Stimulated activated CD4-positive, alpha-beta T cell treated with anti-CD3 and anti-CD28 coated beads, TNF-alpha, amount 100 ng/mL, for 24 hours (primary cell): ENCODE results near the gene MOGAT1.
"Not testable (repeated sequence)": the region's sequence is repeated elsewhere in the genome, so short reads cannot be mapped to it uniquely, and the experiment has no call there.

Source experiments
- DNase-seq, 3 experiments: peaks; one replicate each; pipeline ENCODE4 v3.0.0-alpha.2; 2020; ENCODE audit warnings: low read depth in 3 of 3

Gene MOGAT1

DNA sequence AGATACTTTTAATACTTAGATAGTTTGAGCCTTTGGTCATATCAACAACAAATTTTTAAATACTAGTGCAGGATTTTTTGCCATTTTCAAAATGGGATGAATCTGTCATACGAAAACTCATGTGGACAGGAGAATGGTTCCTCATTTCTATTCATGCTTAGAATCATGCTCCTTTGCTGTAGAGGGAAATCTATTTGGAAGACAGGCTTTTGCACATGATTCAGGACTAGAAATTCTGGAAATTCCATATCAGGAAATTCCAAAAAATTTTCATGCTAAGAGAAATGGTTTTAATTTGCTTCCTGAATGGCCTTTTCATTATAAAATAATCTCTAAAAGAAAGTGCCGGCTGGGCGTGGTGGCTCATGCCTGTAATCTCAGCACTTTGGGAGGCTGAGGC, 39.3 kb downstream of the MOGAT1 start:
- DNase-seq: no peak

DNA sequence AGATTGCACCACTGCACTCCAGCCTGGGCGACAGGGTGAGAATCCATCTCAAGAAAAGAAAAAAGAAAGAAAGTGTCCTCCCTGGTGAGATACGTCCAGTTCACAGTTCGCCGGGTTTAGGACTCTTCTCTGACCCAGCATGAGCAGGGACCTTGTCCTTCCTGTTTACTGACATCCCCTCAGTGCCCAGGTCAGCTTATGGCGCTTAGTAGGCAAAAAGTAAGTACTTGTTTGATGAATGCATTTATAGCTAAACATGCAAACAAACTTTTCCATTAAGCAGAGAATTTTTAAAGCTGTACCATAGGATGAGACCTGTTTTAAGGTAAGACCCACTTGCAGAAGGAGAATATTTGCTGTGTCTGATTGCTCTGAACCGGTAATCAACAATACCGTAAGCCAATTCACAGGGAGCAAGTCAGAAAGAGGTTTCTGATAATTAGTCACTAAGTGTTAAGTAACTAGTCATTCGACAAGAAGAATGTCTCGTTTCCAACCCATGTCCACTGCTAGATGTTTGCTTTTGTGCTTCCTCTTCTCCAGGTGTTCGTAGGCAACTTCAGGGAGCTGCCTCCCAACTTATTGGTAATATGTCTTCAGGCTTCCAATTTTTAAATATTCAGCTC, 40.0 kb downstream of the MOGAT1 start:
- no peak for DNase-seq

DNA sequence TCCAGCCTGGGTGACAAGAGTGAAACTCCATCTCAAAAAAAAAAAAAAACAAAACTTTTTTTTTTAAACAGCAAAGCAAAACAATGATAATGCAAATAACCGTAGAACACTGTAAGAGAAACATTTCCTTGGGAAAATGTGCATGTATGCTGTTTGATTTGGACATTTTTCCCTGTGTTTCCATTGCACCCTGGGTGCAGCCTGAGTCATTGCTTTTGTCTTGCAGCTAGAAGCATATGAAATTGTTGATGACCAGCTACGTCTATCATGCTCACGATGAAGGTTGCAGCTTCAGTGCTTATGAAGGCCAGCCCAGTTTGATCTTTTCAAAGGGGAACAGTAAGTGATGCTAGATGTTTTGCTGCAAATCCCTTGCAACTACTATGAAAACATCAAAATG, 41.5 kb downstream of the MOGAT1 start:
- no peak for DNase-seq

DNA sequence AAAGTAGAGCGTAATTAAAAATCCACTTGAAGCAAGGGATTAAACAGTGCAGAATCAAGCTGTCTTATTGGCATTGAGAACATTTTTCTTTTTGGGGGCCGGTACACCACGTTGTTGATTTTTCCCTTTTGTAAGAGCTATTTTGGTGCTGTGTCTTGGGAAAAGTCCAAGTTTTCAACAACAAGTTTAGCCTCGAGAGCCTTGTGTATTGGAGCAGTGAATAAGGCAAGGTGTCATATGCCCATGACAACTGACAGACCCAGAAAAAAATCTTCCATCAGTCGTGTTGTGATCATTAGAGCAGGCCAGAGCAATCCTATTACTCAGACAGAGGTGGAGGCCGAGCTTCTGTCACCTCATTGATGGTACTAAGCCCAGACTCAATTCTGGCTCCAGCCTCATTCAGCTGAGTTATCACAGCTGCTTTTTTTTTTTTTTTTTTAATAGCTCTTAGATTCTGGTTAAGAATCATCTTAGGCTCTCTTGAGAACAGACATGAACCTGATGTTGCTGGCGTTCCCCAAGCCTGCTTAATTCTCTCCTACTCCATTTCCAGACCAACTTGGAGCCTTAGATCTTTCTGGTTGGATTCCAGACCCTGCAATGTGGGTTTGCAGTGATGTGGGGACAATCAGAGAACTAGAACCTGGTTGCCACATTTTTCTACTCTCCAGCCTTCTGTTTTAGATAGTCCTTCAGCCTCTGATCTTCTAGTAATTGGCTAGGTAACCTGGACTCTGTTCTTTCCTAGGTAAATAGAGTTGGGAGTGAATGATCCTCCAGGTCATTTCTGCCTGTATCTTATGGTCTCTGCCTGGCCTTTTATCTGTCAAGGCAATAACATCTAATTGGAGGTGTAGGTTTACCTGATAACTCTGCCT, 43.1 kb downstream of the MOGAT1 start:
- no peak for DNase-seq

DNA sequence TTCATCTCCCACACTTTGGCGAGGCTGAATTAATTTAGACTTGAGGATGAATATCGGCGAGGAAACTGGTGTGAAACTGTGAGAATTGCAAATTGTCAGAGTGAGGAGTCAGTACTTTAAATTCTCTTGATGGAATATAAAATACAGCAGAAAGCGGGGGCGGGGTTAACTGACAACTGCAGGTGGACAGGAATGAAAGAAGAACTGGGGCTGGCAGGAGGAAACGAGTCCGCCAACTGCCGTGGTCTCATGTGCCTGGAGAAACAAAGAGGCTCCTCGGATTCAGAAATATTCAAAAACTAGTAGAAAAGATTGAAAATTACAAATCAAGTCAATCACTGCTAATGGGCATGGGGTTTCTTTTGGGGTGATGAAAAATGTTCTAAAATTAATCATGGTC, 44.3 kb downstream of the MOGAT1 start:
- DNase-seq: no peak

DNA sequence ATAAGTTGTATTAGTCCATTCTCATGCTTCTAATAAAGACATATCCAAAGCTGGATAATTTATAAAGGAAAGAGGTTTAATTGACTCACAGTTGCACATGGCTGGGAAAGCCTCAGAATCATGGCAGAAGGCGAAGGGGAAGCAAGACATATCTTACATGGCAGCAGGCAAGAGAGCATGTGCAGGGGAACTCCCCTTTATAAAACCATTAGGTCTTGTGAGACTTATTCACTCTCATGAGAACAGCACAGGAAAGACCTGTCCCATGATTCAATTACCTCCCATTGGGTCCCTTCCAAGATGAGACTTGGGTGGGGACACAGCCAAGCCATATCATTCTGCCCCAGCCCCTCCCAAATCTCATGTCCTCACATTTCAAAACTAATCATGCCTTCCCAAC, 48.3 kb downstream of the MOGAT1 start:
- DNase-seq: not testable (repeated sequence)

DNA sequence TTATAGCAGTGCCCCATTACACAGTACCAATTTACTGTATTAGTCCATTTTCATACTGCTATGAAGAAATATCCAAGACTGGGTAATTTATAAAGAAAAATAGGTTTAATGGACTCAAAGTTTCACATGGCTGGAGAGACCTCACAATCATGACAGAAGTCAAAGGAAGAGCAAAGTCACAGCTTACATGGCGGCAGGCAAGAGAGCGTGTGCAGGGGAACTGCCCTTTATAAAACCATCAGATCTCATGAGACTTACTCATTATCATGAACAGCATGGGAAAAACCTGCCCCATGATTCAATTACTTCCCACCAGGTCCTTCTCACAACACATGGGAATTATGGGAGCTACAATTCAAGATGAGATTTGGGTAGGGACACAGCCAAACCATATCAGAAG, 50.1 kb downstream of the MOGAT1 start:
- DNase-seq: not testable (repeated sequence)

DNA sequence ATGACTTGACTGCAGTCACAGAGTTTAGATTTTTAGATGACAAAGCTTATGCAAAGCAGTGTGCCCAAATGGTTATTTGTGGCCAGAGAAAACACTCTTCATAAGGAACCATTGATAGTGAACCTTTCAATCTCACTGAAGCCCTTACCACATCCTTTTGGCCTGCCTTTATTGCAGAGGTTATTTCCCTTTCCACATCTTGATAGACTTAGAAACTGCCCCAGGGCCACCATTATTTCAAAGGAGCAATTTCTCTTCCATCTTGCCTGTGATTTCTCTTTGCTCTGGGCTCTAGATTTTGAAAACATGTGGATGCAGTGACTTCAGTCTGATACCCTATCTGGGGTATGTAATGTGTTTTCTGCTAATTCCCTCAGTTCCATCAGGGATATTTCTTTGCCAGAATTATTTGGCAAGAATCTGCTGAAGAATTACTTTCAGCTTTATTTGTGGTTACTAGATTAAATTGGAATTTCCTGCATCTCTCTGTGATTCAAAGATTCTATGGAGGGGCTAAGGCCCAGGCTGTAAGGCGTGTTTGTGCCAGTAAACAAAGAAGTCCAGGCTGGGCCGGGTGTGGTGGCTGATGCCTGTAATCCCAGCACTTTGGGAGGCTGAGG, 51.0 kb downstream of the MOGAT1 start:
- DNase-seq: no peak

DNA sequence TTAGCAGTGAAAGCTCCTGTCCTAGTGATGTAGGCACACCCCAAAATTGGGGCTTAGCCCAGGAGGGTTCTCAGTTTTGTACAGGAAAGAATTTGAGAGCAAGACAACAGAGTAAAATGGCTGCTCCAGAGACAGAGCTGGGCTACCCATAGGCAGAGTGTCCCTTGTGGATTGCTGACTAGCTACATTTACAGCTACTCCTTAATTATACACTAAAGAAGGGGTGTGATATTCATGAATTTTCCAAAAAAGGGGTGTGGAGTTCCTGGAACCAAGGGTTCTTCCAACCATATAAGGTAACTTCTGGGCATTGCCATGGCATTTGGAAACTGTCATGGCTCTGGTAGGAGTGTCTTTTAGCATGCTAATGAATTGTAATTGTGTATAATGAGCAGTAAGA, 52.8 kb downstream of the MOGAT1 start:
- DNase-seq: no peak

DNA sequence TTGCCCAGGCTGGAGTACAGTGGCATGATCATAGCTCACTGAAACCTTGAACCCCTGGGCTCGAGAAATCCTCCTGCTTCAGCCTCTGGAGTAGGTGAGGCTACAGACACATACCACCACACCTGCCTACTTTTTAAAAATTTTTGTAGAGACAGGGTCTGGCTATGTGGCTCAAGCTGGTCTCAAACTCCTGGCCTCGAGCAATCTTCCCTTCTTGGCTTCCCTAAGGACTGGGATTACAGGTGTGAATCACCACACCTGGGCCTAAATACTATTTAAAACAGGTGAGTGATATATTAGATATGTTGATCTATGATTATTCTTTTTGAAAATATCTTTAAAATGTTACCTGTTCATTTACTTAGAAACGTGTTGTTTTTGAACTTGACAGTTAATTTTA, 57.2 kb downstream of the MOGAT1 start:
- DNase-seq: no peak

DNA sequence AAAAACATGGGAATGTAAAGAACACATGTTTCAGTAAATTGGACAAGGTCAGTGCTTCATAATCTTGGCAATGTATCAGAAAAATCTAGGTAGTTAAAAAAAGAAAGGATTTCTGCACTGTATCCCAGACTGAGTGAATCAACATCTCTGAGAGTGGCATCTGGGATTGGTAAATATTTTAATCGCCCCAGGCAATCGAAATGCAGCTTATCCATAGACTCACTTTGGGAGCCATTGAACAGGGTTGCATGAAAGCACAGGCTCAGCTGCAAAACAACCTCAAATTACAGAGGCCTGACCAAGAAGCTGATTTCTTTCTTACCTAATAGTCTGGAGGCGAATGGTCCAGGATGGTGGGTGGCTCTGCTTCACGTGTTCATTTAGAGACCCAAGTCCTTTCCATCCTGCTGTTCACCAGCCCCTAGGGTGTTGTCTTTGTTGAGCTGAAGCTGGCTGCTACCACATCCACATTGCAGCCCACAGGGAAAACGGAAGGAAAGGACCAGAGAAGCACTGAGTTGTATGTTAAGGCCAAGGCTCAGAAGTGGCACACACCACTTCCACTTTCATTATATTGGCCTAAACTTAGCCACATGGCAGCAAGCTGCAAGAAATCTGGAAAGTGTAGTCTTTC, 59.0 kb downstream of the MOGAT1 start:
- no peak for DNase-seq

DNA sequence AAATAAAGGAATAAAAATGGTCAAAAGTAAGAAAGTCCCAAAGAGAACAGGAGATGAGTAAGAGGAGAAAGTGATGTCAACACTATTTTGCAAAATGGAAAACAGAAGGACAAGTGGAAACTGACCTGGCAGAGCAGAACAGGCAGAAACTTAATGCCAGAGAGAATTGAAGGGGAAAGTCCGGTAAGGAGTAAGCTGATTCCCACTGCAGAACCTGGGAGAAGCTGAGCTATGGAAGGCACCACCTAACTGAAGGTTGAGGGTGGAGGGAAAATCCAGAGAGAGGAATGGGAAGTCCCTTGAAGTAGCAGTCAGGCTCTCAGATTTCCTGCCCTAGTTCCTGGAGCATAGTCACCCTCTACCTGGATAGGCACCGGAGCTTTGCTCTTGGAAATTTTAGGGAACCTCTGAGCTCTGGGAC, 59.8 kb downstream of the MOGAT1 start:
- no peak for DNase-seq

DNA sequence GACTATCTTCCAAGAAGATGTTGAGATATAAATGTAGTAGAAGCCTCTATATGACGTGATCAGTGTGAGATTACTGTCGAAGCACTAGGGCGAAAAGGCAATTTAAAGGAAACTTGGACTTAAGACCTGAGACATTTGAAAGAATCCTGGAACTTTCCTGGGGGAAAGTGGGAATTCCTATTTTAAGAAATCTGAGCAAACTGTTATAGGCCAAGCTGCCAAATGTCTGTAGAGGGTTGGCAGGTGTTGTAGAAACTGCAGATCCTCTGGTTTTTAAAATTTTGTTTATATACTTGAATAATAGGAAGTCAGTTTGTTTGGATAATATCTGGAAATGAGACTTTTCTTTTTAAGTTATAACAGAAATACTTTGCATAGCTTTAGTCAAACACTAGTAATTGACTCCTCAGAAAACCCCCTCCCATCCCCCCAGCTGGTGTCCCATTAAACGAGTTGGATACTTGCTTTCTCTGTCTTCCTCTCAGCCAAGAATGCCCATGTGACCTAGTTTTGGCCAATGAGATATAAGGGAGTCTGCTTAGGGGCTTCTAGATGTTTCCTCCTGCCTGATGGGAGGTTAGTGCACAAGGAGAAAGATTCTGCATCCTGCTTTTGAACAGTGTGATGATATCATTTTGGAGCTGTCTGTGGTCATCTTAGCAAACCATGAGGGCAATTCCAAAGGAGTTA, 61.2 kb downstream of the MOGAT1 start:
- no peak for DNase-seq

DNA sequence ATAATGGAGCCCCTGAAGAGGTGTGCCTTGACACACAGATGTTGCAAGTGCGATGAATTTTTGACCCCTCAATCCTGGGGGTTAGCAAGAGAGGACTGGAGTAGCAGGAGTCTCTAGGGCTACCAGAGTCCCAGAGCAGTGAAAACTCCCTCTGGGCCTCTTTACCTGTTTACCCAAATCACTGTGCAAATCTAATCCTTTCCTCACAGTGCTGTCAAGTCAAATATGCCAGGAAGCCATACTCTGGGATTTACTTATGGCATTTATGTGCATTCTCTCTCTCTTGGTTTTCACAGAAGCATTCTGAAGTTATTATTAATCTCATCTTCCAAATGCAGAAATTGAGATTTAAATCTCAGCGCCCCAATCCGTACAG, 62.0 kb downstream of the MOGAT1 start:
- DNase-seq: no peak

DNA sequence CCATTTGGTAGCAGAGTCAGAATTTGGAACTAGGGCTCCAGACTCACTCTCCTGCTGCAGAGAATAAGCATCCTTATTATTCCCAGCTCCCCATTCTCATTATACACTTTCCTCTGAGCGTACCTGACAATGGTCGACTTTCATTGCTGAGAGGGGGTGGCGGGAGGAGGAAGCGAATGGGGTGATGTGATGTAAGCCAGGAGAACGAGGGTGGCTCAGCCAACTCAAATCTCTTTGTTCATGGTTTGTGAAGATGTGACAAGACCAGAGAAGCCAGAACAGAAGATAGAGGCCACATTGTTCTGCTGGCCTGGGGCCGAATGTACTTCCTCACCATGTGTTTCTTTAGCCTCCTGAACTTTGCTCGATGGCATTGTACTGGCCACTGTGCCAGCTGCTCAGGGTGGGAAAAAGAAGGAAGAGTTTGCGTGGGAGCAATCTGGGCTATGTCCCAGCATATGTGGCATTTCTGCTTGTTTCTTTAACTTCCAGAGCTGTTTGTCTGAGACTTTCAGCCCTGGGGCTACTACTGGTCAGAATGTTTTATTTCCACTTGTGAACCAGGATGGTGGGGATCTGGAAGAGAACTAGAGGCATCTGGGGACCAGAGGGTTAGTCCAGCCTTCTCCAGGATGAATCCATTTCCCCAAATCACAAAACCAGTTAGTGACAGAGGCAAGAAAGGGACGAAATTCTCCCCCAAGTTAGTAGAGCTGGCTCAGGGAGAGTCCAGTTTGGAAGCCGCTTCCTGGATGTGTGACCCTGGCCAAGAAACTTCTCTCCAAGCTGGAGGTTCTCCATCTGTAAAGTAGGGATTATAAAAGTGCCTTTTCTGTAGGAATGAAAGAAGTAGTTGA, 62.6 kb downstream of the MOGAT1 start:
- no peak for DNase-seq

DNA sequence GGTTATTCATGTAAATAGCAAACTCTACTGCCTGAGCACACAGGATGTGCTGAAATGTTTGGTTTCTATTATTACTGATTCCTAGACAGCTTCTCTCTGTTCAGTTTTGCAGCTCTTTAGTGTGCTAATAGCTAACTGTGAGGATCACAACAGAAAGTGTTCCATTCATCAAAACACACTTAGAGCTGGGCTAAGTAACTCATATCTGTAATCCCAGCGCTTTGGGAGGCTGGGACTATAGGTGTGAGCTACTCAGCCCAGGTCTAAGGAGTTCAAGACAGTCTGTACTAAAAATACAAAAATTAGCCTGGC, 63.2 kb downstream of the MOGAT1 start:
- no peak for DNase-seq

DNA sequence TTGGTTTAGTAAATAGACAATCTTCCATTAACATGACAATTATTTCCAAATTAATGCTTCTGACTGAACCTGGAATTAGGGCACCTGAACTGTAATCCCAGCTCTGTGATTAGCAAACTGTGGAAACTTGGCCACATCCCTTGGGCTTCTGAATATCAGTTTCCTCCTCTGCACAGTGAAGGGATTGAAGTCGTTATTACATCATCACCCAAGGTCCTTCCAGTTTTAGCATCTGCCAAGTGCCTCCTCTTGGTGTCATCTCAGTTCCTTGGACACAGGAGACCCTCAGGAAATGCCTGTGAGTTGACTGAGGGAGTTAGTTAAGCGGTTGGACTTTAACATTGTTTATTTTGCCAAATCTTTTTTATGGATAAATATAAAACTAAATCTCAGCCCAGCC, 64.8 kb downstream of the MOGAT1 start:
- DNase-seq: no peak

DNA sequence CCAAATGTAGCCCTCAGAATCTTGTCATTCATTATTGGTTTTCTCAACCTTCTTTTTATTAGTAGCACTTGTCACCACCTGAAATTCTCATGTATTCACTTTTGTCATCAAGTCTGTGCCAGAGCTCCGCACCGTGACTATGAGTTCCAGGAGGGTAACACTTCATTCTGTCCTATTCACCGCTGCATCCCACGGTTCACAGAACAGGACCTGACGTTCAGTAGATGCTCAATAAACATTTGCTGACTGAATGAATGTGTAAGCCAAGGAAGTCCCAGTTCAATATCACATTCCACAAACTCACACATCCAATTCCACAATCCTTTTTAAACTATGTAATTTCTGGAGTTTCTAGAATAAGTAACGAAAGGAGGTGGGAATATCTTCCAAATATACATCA, 65.5 kb downstream of the MOGAT1 start:
- no peak for DNase-seq

DNA sequence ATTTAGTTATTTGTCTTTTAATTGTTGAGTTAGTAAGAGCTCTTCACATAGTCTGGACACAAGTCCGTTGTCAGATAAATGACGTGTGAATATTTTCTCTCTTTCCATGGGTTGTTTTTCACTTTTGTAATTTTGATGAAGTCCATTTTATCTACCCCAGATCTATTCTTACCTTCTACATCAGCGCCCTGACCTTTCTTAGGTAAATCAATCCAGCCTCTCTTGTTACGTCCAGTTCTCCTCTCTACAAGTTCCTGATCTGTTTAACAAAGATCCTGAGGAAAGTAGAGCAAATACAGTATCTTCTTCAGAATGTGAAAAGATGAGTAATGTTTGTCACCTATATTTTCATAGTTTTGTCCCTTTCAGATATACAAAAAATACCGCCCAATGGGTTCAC, 66.9 kb downstream of the MOGAT1 start:
- DNase-seq: no peak

DNA sequence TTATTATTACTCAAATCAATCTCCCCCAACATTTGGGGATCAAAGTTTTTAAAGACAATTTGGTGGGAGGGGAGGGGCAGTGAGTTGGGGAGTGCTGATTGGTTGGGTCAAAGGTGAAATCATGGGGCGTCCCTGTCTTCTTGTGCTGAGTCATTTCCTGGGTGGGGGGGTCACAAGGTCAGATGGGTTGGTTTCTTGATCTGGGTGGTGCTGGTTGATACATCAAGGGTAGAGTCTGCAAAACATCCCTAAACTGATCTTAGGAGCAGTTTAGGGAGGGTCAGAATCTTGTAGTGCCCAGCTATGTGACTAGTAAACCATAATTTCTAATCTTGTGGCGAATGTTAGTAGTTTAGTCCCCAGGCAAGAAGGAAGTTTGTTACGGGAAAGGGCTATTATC, 67.4 kb downstream of the MOGAT1 start:
- DNase-seq: no peak

DNA sequence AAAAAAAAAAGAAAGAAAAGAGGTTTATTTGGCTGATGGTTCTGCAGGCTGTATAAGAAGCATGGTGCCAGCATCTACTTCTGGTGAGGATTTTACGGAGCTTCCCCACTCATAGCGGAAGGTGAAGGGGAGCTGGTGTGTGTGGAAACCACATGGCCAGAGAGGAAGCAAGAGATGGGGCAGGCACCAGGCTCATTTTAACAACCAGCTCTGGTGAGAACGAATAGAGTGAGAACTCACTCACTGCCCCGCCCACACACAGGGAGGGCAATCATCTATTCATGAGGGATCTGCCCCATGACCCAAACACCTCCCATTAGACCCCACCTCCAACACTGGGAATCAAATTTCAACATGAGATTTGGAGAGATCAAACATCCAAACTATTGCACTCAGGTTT, 68.5 kb downstream of the MOGAT1 start:
- DNase-seq: no peak
